Sciatic nerve (tissue), 2 donors: Measurements from ENCODE around the gene LINC01488. TPM values are rescaled to one million over a fixed set of nuclear protein-coding genes. Genes with fewer than 3 reads are reported as not detected.

Source experiments
- ATAC-seq: fragments of 200-7000 bp; cut with Tn5 transposase; one replicate; pipeline ENCODE4 v1.9.1; 2020; ENCODE audit warnings: mild to moderate bottlenecking, moderate library complexity
- DNase-seq: peaks from one replicate; pipeline ENCODE4 v3.0.0-alpha.2; 2020; ENCODE audit warnings: low spot score
- intact Hi-C: fragments of 100-400 bp; cut with DNase I; formaldehyde crosslinking; loops from one replicate; pipeline ENCODE4 v1.14.2; 2022
- total RNA-seq: library from RNA; stranded (reverse); fragmentation: NEBNext Ultra II Directional; extraction: Animal tissue kit (Norgen Biotek cat#: 25700); gene quantifications from one replicate; pipeline ENCODE4 v1.2.1, GENCODE V29; 2021
- donor health status: DM: no; HTN: no; CAD: no.
- donor health status: DM: no; HTN: no; CAD: no.

Gene LINC01488
- total RNA-seq, 1 donor from 2014 or later = not detected

GRCh38 chr11:69487849-69488542, 6.5 kb downstream of the LINC01488 start:
- no peak for ATAC-seq
- intact Hi-C loops = loop anchor here (5.0 kb wide), 1 partner anchor 149 kb away; no protein-coding TSS in a partner anchor
- no peak for DNase-seq

GRCh38 chr11:69488543-69488940, 7.1 kb downstream of the LINC01488 start:
- no peak for ATAC-seq
- intact Hi-C loops = loop anchor here (5.0 kb wide), 1 partner anchor 149 kb away; no protein-coding TSS in a partner anchor
- DNase-seq = no peak

DNA sequence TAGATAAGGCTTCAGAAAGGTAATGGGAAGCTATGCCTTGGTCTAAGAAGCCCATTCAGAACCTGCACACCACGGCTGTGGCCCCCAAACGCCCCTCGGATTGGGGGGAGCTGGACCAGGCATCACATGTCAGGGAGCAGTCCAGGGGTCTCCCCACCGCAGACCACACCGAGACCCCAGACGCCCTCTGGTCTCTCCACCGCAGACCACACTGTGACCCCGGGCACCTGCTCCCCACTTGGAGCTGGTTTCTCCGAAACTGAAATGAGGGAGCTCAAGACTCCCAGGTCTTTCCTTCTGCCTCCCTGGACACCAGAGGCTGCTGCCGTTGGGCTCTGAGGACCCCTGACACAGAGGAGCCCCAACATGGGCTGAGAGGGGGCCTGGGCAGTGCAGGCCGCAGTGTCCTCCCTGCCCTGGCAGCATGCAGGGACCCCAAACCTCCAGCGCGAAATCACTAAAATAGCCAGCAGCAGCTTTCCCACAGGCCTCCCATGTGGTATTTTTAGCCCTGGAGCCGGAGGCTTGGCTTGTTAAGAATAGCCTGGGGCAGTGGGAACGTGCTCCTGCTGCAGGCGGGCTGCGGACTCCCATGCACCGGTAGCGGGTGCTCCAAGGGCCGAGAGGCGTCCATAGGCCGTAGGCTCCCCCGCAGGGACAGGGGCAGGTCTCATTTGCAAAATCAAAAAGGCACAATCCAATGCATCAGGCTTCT, 7.7 kb downstream of the LINC01488 start:
- intact Hi-C loops = loop anchor here (5.0 kb wide), 1 partner anchor 148 kb away; no protein-coding TSS in a partner anchor
- peak; percentile 14 for ATAC-seq

DNA sequence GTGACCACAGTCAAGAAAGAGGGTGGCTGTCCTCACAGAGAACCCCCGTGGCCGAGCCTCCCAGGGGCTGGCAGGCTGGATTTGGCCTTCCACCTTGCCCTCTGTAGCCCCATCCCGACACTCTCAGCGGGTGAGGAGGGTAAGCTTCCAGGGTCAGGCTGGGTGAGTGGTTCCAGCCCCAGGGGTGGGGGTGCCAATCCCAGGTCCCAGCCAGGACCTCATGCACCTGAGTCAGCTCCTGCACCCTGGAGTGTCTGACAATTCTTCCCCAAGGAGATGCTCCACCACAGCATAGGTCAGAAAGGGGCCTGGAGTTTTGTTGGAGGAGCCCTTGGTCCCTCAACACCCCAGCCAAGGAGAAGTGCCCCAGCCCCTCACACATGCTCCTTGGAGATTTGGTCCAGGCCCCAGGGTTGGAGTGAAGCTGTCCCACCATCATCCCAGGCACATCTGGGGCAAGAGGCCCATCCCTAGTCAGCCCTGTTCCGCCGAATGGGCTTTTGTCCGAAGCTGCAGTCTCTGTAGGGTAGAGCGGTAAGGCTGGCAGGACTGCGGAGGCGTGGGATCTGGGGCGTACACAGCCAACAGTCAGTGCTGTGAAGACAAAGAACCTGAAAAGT, 8.4 kb downstream of the LINC01488 start:
- ATAC-seq (no peak), DNase-seq (no peak)
- intact Hi-C loops = loop anchor here (5.0 kb wide), 1 partner anchor 147 kb away; no protein-coding TSS in a partner anchor

More for the DNA sequence above, 7.7 kb downstream of the LINC01488 start:
- no peak for DNase-seq

DNA sequence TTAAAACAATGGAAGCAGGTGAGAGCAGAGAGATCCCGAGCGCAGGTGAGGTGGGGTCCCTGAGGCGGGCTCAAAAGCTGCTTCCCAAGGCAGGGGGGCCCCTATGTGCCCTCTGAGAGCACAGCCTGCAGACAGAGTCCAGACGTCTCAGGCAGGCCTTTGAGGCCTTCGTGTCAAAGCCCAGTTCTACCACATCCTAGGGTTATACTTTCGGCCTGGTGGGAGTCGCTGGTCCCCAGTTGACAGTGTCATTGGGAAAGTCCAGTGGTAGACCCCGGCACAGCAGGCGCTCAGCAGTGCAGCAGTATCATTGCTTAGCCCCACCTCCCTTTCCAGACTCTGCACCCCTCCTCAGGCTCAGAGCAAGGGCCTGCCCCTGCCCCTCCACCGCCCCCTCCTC, 9.1 kb downstream of the LINC01488 start:
- DNase-seq (no peak), ATAC-seq (no peak)
- intact Hi-C loops = no loop called here

GRCh38 chr11:69491071-69492031, 9.9 kb downstream of the LINC01488 start:
- no peak for DNase-seq

GRCh38 chr11:69492201-69492991, 10.9 kb downstream of the LINC01488 start:
- intact Hi-C loops = no loop called here
- no peak for DNase-seq

More at GRCh38 chr11:69491071-69492031, 9.9 kb downstream of the LINC01488 start:
- intact Hi-C loops = no loop called here
- ATAC-seq = no peak

GRCh38 chr11:69493931-69494821, 12.7 kb downstream of the LINC01488 start:
- ATAC-seq (no peak), DNase-seq (no peak)
- intact Hi-C loops = no loop called here

More at GRCh38 chr11:69492201-69492991, 10.9 kb downstream of the LINC01488 start:
- no peak for ATAC-seq

GRCh38 chr11:69494851-69495250, 13.4 kb downstream of the LINC01488 start:
- no peak for ATAC-seq
- no peak for DNase-seq
- intact Hi-C loops = no loop called here

- ATAC-seq (no peak), DNase-seq (no peak)
- intact Hi-C loops = no loop called here
These were observed 14.2 kb downstream of the LINC01488 start for GRCh38 chr11:69495441-69496201.

- intact Hi-C loops = no loop called here
- DNase-seq (no peak), ATAC-seq (no peak)
These were observed 14.7 kb downstream of the LINC01488 start for GRCh38 chr11:69496202-69496557.

GRCh38 chr11:69496631-69497220, 15.3 kb downstream of the LINC01488 start:
- no peak for DNase-seq
- intact Hi-C loops = no loop called here
- peak; percentile 54 for ATAC-seq

- ATAC-seq = peak; percentile 96
- intact Hi-C loops = no loop called here
- DNase-seq = peak; percentile 88
These were observed 15.8 kb downstream of the LINC01488 start for GRCh38 chr11:69497221-69497787.

- DNase-seq (peak; percentile 48), ATAC-seq (no peak)
- intact Hi-C loops = no loop called here
These were observed 17.2 kb downstream of the LINC01488 start for GRCh38 chr11:69498614-69499175.

- no peak for DNase-seq
- intact Hi-C loops = no loop called here
- ATAC-seq = no peak
These were observed 17.9 kb downstream of the LINC01488 start for GRCh38 chr11:69499186-69499917.
